Epithelial cell of proximal tubule (primary cell): ENCODE results near the gene BACH2. TPM values are rescaled to one million over a fixed set of nuclear protein-coding genes. Genes with fewer than 3 reads are reported as not detected.
"Not testable (repeated sequence)": the region's sequence is repeated elsewhere in the genome, so short reads cannot be mapped to it uniquely, and the experiment has no call there.

Experiments
- DNase-seq: peaks from one replicate; pipeline ENCODE4 v3.0.0-alpha.2; 2011; ENCODE audit warnings: low read depth
- H3K4me3 ChIP-seq: 2 replicates; pipeline ENCODE4 v1.5.1; 2011; ENCODE audit warnings: low read depth, mild to moderate bottlenecking, low read length
- total RNA-seq: library from RNA; depleted of rRNA; stranded (reverse); fragments of >200 nt; gene quantifications from 2 replicates; pipeline ENCODE4 v1.2.3, GENCODE V29; 2015
- TF ChIP-seq, protein P1 (sequence below): conservative IDR thresholded peaks from 2 replicates; pipeline ENCODE4 v1.5.1; 2012; ENCODE audit warnings: low read depth, mild to moderate bottlenecking, low read length

The BACH2 gene
- total RNA-seq, 1 donor from 2014 or later, result 0.69 TPM

DNA sequence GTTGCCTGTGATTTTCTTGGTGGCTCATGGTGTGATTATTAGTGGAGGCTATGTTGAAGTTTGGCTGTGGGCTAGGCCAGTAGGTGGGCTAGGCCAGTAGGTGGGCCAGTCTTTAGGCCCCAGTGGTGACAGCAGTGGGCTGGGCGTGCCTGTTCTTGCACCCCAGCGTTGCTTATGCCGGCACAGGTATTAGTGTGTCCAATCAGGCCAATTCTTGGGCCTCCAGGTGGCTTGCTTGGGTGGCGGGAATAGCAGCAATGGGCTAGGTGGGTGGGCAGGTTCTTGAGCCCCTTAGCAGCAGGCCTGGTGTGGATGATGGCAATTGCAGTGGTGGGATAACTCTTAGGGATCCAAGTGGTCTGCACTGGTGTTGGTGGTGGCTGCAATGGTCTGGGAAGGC lies 379.4 kb downstream of the BACH2 start:
- H3K4me3 ChIP-seq, result no peak overlapping the region
- DNase-seq, result no peak
- TF ChIP-seq, protein P1, sequence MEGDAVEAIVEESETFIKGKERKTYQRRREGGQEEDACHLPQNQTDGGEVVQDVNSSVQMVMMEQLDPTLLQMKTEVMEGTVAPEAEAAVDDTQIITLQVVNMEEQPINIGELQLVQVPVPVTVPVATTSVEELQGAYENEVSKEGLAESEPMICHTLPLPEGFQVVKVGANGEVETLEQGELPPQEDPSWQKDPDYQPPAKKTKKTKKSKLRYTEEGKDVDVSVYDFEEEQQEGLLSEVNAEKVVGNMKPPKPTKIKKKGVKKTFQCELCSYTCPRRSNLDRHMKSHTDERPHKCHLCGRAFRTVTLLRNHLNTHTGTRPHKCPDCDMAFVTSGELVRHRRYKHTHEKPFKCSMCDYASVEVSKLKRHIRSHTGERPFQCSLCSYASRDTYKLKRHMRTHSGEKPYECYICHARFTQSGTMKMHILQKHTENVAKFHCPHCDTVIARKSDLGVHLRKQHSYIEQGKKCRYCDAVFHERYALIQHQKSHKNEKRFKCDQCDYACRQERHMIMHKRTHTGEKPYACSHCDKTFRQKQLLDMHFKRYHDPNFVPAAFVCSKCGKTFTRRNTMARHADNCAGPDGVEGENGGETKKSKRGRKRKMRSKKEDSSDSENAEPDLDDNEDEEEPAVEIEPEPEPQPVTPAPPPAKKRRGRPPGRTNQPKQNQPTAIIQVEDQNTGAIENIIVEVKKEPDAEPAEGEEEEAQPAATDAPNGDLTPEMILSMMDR, result no peak

DNA sequence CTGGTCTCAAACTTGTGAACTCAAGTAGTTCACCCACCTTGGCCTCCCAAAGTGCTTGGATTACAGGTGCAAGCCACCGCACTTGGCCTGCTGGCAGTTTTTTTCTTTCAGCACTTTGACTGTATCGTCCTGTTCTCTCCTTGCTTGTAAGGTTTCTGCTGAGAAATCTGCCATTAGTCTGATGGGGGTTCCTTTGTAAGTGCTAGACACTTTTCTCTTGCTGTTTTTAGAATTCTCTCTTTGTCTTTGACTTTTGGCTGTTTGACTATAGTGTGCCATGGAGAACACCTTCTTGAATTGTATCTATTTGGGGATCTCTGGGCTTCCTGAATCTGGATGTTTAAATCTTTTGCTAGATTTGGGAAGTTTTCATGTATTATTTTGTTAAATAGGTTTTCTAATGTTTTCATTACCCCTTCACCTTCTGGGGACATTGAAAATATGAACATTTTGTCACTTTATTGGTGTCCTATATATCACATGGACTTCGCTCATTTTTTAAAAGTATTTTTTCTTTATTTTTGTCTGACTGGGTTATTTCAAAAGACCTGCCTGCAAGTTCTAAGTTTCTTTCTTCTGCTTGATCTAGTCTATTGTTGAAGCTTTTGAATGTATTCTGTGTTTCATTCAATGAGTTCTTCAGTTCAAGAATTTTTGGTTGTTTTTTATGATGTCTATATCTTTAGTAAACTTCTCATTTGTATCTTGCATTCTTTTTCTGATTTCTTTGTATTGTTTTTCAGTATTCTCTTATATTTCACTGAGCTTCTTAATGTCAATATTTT lies 380.3 kb downstream of the BACH2 start:
- H3K4me3 ChIP-seq, result no peak overlapping the region
- no peak for DNase-seq
- TF ChIP-seq, protein P1, result no peak

DNA sequence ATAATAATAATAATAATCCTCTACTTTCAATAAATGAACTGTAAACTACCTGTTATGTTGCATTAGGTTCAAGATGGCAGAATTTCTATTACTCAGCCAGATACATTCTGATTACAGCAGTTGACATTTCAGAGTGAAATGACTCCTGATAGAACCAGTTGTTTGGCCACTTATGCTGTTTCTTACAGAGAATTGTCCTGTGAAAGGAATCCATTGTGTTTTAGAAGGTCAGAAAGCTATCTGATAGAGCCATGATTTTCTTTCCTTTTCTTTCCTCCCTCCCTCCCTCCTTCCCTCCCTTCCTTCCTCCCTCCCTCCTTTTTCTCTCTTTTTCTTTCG lies 385.8 kb downstream of the BACH2 start:
- no peak for DNase-seq
- TF ChIP-seq, protein P1, result no peak

DNA sequence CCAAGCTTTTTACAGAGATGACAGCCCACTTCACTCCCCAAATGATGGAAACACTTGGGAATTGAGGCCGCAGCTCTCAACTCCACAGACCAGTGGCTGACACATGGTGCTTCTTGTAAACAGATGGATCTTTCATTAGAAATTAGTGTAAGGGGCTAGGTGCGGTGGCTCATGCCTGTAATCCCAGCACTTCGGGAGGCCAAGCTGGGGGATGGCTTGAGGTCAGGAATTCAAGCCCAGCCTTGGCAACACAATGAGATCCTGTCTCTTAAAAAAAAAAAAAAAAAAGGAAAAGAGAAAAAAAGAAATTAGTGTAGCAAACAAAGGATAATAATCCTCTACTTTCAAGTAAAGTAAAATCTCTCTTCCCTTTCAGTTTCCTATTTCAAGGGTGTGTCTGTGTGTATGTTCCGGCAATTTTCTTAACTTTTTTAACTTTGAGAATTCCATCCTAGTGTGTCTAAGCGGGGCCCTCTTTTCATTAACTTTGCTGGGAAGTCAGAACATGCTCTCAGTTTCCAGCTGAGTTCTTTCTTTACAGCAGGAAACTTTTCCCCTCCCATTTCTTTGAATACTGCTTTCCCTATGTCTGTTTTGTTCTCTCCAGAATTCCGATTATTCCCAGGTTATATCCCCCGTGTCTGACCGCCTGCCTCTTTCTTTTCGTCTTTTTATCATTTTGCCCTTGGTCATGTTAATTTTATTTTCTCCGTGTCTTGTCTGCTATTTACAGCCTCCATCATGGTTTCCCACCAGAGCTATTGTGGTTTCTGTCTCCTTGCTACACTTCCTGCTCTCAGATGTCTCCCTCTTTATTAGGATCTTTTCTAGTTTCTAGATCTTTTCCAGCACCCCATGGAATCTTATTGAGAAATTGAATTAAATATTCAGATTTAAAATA lies 386.4 kb downstream of the BACH2 start:
- not testable (repeated sequence) for H3K4me3 ChIP-seq, DNase-seq

More for the DNA sequence above, 385.8 kb downstream of the BACH2 start:
- no peak overlapping the region for H3K4me3 ChIP-seq

DNA sequence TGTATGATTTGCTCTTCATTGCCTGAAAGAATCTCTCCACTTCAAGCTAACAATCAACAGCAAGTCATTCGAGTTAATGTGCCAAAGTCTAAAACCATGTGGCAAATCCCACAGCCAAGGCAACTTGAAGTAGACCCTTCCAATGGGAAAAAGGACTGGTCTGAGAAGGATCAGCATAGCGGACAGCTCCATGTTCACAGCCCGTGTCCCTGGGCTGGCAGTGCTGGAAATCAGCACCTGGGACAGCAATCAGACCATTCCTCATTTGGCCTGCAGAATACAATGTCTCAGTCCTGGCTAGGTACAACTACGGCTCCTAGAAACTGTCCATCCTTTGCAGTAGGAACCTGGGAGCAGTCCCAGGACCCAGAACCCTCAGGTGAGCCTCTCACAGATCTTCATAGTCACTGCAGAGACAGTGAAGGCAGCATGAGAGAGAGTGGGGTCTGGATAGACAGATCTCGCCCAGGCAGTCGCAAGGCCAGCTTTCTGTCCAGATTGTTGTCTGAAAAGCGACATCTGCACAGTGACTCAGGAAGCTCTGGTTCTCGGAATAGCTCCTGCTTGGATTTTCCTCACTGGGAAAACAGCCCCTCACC lies 401.3 kb downstream of the BACH2 start:
- TF ChIP-seq, protein P1, result no peak
- no peak for DNase-seq
- no peak overlapping the region for H3K4me3 ChIP-seq

DNA sequence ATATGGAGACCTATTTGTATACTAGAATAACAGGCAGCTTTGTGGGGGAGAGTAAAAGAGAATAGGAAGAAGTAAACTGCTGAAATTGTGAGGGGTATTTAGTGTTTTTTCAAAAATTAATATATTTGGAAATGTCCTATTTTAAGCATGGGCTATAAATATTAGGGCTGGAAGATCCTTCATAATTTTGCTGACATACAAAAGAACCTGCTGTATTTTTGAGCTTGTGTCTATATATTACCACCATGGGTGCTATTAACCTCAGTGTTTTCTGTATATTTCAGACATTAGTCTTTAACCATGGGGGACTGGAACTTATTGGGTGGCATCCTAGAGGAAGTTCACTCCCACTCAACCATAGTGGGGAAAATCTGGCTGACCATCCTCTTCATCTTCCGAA lies 402.5 kb downstream of the BACH2 start, which contains the start of gene GJA10:
Gene GJA10, plus strand, starts transcription at position 301 of the 400 bp plus-strand sequence. Its CDS starts 0 bp downstream, at position 301.
- TF ChIP-seq, protein P1, result no peak
- DNase-seq, result no peak
- H3K4me3 ChIP-seq, result no peak within 1 kb of the TSS

DNA sequence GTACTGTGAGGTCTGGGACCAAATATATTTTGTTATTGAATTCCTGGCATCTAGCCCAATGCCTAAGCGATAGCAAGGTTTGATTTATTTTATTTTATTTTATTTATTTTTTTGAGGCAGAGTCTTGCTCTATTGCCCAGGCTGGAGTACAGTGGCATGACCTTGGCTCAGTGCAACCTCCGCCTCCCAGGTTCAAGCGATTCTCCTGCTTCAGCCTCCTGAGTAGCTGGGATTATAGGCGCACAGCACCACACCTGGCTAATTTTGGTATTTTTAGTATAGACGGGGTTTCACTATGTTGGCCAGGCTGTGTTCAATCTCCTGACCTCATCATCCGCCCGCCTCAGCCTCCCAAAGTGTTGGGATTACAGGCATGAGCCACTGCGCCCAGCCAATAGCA lies 404.1 kb downstream of the BACH2 start:
- not testable (repeated sequence) for H3K4me3 ChIP-seq, DNase-seq
- TF ChIP-seq, protein P1, result peak; percentile 5

DNA sequence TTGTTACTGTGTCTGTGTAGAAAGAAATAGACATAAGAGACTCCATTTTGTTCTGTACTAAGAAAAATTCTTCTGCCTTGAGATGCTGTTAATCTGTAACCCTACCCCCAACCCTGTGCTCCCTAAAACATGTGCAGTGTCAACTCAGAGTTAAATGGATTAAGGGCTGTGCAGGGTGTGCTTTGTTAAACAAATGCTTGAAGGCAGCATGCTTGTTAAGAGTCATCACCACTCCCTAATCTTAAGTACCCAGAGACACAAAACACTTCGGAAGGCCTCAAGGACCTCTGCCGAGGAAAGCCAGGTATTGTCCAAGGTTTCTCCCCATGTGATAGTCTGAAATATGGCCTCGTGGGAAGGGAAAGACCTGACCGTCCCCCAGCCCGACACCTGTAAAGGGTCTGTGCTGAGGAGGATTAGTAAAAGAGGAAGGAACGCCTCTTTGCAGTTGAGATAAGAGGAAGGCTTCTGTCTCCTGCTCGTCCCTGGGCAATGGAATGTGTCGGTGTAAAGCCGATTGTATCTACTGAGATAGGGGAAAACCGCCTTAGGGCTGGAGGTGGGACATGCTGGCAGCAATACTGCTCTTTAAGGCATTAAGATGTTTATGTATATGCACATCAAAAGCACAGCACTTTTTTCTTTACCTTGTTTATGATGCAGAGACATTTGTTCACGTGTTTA lies 405.7 kb downstream of the BACH2 start:
- DNase-seq, H3K4me3 ChIP-seq: not testable (repeated sequence)
